Ishikawa (cell line): ENCODE measurements around the gene HFE.

Experiments
- EGR1 ChIP-seq: IDR thresholded peaks from 2 replicates; pipeline ENCODE4 v1.6.1; 2012
- EP300 ChIP-seq: IDR thresholded peaks from 2 replicates; pipeline ENCODE4 v1.6.1; 2012; ENCODE audit warnings: borderline replicate concordance
- FOXM1 ChIP-seq: IDR thresholded peaks from 2 replicates; pipeline ENCODE4 v1.6.1; 2012; ENCODE audit warnings: low read depth, borderline replicate concordance
- NFIC ChIP-seq: IDR thresholded peaks from 2 replicates; pipeline ENCODE4 v1.6.1; 2012
- RAD21 ChIP-seq: IDR thresholded peaks from 2 replicates; pipeline ENCODE4 v1.6.1; 2012; ENCODE audit warnings: low read depth
- TAF1 ChIP-seq: IDR thresholded peaks from 2 replicates; pipeline ENCODE4 v1.6.1; 2012; ENCODE audit warnings: low read depth, mild to moderate bottlenecking
- TCF12 ChIP-seq: IDR thresholded peaks from 2 replicates; pipeline ENCODE4 v1.6.1; 2012; ENCODE audit warnings: low read depth
- TEAD4 ChIP-seq: IDR thresholded peaks from 2 replicates; pipeline ENCODE4 v1.6.1; 2012
- YY1 ChIP-seq: IDR thresholded peaks from 2 replicates; pipeline ENCODE4 v1.6.1; 2012; ENCODE audit warnings: low read depth
- TF ChIP-seq, protein P1 (sequence below): IDR thresholded peaks from 2 replicates; pipeline ENCODE4 v1.6.1; 2012; ENCODE audit warnings: low read depth, mild to moderate bottlenecking
- TF ChIP-seq, protein P2 (sequence below): IDR thresholded peaks from 2 replicates; pipeline ENCODE4 v1.6.1; 2012

DNA sequence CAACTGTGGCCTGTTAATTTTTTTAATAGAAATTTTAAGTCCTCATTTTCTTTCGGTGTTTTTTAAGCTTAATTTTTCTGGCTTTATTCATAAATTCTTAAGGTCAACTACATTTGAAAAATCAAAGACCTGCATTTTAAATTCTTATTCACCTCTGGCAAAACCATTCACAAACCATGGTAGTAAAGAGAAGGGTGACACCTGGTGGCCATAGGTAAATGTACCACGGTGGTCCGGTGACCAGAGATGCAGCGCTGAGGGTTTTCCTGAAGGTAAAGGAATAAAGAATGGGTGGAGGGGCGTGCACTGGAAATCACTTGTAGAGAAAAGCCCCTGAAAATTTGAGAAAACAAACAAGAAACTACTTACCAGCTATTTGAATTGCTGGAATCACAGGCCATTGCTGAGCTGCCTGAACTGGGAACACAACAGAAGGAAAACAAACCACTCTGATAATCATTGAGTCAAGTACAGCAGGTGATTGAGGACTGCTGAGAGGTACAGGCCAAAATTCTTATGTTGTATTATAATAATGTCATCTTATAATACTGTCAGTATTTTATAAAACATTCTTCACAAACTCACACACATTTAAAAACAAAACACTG, 10.1 kb downstream of the HFE start:
- TF ChIP-seq TAF1 (no peak), EP300 (no peak), FOXM1 (no peak), EGR1 (no peak), YY1 (no peak), TCF12 (no peak), NFIC (no peak), TEAD4 (no peak), RAD21 (peak; percentile 79)
- TF ChIP-seq, protein P1, sequence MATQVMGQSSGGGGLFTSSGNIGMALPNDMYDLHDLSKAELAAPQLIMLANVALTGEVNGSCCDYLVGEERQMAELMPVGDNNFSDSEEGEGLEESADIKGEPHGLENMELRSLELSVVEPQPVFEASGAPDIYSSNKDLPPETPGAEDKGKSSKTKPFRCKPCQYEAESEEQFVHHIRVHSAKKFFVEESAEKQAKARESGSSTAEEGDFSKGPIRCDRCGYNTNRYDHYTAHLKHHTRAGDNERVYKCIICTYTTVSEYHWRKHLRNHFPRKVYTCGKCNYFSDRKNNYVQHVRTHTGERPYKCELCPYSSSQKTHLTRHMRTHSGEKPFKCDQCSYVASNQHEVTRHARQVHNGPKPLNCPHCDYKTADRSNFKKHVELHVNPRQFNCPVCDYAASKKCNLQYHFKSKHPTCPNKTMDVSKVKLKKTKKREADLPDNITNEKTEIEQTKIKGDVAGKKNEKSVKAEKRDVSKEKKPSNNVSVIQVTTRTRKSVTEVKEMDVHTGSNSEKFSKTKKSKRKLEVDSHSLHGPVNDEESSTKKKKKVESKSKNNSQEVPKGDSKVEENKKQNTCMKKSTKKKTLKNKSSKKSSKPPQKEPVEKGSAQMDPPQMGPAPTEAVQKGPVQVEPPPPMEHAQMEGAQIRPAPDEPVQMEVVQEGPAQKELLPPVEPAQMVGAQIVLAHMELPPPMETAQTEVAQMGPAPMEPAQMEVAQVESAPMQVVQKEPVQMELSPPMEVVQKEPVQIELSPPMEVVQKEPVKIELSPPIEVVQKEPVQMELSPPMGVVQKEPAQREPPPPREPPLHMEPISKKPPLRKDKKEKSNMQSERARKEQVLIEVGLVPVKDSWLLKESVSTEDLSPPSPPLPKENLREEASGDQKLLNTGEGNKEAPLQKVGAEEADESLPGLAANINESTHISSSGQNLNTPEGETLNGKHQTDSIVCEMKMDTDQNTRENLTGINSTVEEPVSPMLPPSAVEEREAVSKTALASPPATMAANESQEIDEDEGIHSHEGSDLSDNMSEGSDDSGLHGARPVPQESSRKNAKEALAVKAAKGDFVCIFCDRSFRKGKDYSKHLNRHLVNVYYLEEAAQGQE: no peak
- TF ChIP-seq, protein P2, sequence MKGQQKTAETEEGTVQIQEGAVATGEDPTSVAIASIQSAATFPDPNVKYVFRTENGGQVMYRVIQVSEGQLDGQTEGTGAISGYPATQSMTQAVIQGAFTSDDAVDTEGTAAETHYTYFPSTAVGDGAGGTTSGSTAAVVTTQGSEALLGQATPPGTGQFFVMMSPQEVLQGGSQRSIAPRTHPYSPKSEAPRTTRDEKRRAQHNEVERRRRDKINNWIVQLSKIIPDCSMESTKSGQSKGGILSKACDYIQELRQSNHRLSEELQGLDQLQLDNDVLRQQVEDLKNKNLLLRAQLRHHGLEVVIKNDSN: no peak
